Activated naive CD8-positive, alpha-beta T cell (primary cell): ENCODE results near the gene AIG1.

Experiments
- H3K27ac Mint-ChIP-seq: one replicate; pipeline ENCODE4 v1.8.0; 2021; ENCODE audit warnings: mixed read lengths
- H3K27me3 Mint-ChIP-seq: one replicate; pipeline ENCODE4 v1.8.0; 2021; ENCODE audit warnings: mixed read lengths
- H3K36me3 Mint-ChIP-seq: one replicate; pipeline ENCODE4 v1.8.0; 2021; ENCODE audit warnings: mixed read lengths
- H3K4me1 Mint-ChIP-seq: one replicate; pipeline ENCODE4 v1.8.0; 2021; ENCODE audit warnings: low read depth, mixed read lengths
- H3K4me3 Mint-ChIP-seq: one replicate; pipeline ENCODE4 v1.8.0; 2021; ENCODE audit warnings: mild to moderate bottlenecking, mixed read lengths
- H3K9me3 Mint-ChIP-seq: one replicate; pipeline ENCODE4 v1.8.0; 2021; ENCODE audit warnings: low read depth, mixed read lengths

AIG1 gene

DNA sequence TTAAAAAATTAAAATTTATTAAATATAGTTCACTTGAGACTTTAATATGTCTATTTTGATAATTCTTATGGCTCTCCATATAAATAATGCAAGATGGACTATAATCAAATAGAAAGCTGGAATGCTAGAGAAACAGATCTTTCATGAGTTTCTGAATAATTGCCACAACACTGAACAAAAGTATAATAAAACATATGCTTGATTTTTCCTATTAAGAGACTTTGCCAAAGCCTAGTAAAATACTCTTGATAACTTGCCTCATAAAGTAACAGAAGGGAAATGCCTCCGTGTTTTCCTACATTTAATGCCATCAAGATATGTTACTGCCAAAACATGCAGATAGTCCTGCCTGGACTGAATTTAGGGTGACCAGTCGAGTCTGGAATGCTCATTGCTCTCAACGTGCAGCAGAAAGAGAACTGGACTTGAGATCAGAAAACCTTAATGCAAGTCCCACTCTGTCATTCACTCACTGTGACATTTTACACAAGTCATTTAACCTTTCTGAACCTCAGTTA, 153.2 kb downstream of the AIG1 start:
- H3K9me3 Mint-ChIP-seq, result no peaks in the 10 kb centered on the region

DNA sequence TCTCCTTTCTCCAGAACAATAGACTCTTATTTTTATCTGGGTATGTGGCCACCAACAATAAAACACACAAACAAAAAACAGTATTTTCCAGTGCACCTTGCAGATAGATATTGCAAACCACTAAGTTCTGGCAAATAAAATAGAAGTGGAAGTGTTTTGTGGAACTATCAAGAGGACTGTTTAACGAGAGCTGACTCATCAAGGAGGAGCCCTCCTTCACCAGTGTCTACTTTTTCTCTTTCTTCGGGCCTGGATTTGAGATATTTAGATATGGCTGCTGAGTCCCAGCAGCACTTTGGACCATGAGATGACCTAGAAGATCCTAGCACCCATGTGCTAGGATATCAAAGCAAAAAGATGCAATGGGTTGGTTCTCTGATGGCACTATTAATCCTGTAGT, 154.7 kb downstream of the AIG1 start:
- Mint-ChIP-seq H3K4me1 (no peaks in the 10 kb centered on the region), H3K36me3 (peaks cover 5% of the 10 kb centered on the region), H3K9me3 (no peaks in the 10 kb centered on the region), H3K27ac (no peak overlapping the region), H3K4me3 (no peak overlapping the region), H3K27me3 (no peaks in the 10 kb centered on the region)

More for the DNA sequence above, 153.2 kb downstream of the AIG1 start:
- Mint-ChIP-seq H3K27ac (no peak overlapping the region), H3K4me3 (no peak overlapping the region), H3K36me3 (peaks cover 6% of the 10 kb centered on the region), H3K4me1 (no peaks in the 10 kb centered on the region), H3K27me3 (no peaks in the 10 kb centered on the region)

DNA sequence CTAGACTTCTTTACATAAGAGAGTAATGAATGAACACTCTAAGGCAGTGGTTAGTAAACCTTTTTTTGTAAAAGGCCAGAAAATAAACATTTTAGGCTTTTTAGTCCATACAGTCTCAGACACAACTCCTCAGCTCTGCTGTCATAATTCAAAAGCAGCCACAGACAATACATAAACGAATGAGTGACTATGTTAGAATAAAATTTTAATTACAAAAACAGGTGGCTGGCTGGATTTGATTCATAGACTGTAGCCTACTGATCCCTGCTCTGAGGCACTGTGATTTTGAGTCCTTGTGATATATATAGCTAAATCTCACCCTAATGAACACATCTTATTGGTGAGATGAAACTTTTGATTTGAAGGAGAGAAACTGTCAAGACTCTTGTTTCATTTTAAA, 155.1 kb downstream of the AIG1 start:
- no peaks in the 10 kb centered on the region for H3K4me1 Mint-ChIP-seq
- H3K27me3 Mint-ChIP-seq, result no peaks in the 10 kb centered on the region
- no peak overlapping the region for H3K4me3 Mint-ChIP-seq
- no peak overlapping the region for H3K27ac Mint-ChIP-seq
- peaks cover 5% of the 10 kb centered on the region for H3K36me3 Mint-ChIP-seq
- H3K9me3 Mint-ChIP-seq, result no peaks in the 10 kb centered on the region

DNA sequence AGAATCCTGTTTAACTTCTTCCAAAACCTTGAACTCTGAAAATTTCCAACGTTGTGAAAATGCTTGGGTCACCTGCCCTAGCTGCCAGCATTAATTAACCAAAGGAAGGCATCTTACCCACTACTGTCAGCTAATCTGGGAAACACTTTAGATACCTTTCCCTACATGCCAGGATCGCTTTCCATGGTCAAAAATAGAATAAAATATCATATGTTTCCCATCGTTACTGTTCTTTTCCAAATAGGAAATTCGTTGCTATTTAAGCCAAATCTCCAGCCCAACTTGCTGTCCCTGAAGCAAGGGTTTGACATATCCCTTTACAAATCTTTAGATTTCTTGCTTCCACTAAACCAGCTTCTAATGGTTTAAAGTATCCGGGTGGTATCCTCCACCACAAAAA, 157.5 kb downstream of the AIG1 start:
- Mint-ChIP-seq H3K27me3 (no peaks in the 10 kb centered on the region), H3K4me1 (no peaks in the 10 kb centered on the region), H3K36me3 (peaks cover 5% of the 10 kb centered on the region), H3K4me3 (no peak overlapping the region), H3K9me3 (no peaks in the 10 kb centered on the region), H3K27ac (no peak overlapping the region)

DNA sequence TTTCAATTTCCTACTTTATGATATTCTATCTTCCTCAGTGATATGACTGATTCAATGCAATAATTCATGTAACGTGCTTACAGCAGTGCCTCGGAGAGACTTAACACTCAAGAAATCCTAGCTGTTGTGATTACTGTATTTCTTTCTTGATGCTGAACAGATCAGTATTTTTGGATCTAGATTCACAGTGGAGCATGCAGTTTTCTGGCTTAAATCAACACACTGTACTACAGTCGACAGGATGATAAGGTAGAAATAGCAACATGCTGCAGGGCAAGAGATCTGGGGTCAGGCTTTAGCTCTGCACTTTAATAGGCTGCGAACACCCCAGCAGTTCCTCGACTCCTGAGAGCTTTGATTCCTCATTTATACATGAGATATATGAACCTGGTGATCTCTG, 161.0 kb downstream of the AIG1 start:
- Mint-ChIP-seq H3K4me1 (no peaks in the 10 kb centered on the region), H3K4me3 (no peak overlapping the region), H3K27ac (no peak overlapping the region), H3K36me3 (peaks cover 2% of the 10 kb centered on the region), H3K9me3 (no peaks in the 10 kb centered on the region), H3K27me3 (no peaks in the 10 kb centered on the region)

DNA sequence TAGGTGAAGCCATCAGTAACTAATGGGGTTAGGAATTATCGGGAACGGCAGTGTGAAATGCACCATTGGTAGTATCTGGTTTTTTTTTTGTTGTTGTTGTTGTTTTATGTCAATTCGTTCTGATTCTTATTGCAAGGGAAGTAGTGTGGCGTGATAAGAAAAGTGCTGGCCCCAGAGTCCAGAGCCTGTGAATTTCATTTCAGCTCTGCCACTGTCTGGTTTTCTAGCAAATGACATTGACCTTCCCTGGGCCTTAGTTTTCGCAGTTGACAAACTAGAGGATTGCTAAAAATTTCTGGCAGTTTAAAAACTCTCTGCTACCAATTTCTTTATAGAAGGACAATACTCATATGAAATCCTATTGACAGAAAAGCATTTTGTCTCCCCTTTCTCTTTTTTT, 161.6 kb downstream of the AIG1 start:
- H3K4me3 Mint-ChIP-seq, result no peak overlapping the region
- no peaks in the 10 kb centered on the region for H3K36me3 Mint-ChIP-seq
- no peaks in the 10 kb centered on the region for H3K4me1 Mint-ChIP-seq
- no peaks in the 10 kb centered on the region for H3K27me3 Mint-ChIP-seq
- no peaks in the 10 kb centered on the region for H3K9me3 Mint-ChIP-seq
- H3K27ac Mint-ChIP-seq, result no peak overlapping the region

DNA sequence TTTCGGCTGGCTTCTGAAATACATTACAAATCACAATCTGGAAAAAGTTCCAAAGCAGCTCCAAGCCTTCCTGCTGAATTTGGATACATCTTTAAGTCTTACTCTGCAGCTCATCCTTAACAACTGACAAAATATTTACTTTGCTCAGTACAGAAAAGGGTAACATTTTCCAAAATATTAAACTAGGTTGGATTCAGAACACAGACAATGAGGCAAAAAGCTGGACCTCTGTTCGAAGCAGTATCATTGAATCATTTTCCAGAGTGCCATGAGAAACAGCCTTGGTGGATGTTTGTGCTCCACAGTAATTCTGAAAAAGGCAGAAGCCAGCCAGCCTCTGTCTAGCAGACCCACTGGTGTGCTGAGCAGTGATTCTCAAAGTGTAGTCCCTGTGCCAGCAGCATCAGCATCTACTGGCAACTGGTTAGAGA, 162.1 kb downstream of the AIG1 start:
- H3K4me1 Mint-ChIP-seq, result no peaks in the 10 kb centered on the region
- H3K27me3 Mint-ChIP-seq, result no peaks in the 10 kb centered on the region
- no peaks in the 10 kb centered on the region for H3K9me3 Mint-ChIP-seq
- no peaks in the 10 kb centered on the region for H3K36me3 Mint-ChIP-seq
- H3K27ac Mint-ChIP-seq, result no peak overlapping the region
- no peak overlapping the region for H3K4me3 Mint-ChIP-seq

DNA sequence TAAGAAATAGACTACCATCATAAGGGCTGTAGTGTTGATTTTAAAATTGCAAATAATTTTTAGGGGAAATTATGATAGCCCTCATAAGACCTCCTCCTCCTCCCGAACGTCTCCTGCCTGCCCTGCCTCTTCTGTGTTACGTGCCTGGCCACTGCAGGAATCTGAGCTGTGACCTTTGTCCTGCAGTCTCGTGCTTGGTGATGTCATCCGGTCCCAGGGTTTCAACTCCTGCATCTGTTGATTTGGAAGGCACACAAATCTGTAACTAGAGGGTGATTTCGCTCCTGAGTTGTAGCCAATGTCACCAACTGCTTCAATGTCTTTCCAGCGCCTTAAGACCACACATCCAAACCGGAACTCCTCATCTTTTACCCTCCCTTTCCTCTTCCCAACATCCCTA, 163.2 kb downstream of the AIG1 start:
- H3K4me1 Mint-ChIP-seq, result no peaks in the 10 kb centered on the region
- H3K9me3 Mint-ChIP-seq, result no peaks in the 10 kb centered on the region
- peaks cover 7% of the 10 kb centered on the region for H3K36me3 Mint-ChIP-seq
- H3K4me3 Mint-ChIP-seq, result no peak overlapping the region
- no peaks in the 10 kb centered on the region for H3K27me3 Mint-ChIP-seq
- no peak overlapping the region for H3K27ac Mint-ChIP-seq

DNA sequence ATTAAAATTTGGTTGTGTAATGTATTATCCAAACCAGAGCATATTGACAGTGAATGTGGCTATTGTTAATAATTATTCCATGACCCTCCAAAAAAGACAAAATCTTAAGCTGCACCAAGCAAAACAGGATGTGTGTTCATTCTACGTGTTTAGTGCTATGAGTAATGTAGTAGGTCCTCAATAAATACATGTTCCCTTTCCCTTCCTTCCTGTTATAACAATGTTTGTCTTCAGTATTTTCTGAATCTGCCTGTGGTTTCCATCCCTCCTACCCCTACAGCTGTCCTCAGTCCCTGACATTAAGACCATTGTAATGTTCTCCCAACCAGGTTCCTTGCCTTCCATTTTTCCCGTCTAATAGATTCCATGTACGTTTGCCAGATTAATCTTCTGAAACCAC, 163.8 kb downstream of the AIG1 start:
- peaks cover 7% of the 10 kb centered on the region for H3K36me3 Mint-ChIP-seq
- H3K27ac Mint-ChIP-seq, result no peak overlapping the region
- H3K4me1 Mint-ChIP-seq, result no peaks in the 10 kb centered on the region
- no peaks in the 10 kb centered on the region for H3K9me3 Mint-ChIP-seq
- no peaks in the 10 kb centered on the region for H3K27me3 Mint-ChIP-seq
- H3K4me3 Mint-ChIP-seq, result no peak overlapping the region

DNA sequence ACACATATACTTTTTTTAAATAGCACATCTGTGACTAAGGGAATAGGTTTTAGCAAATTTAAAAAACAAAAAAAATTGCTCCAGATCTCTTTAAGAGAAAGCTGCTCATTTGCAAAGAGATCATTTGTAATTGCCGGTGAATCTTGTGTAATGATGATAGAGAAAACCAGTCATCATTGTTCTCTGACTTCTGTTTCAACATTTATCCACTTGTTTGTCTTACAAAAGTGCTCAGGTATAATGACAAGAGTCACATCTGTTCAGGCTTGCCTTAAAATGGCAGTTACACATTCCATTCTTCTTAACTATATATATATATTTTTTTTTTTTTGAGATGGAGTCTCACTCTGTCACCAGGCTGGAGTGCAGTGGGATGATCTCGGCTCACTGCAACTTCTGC, 165.2 kb downstream of the AIG1 start:
- Mint-ChIP-seq H3K4me3 (no peak overlapping the region), H3K36me3 (peaks cover 7% of the 10 kb centered on the region), H3K27ac (no peak overlapping the region), H3K4me1 (no peaks in the 10 kb centered on the region), H3K27me3 (no peaks in the 10 kb centered on the region), H3K9me3 (no peaks in the 10 kb centered on the region)

DNA sequence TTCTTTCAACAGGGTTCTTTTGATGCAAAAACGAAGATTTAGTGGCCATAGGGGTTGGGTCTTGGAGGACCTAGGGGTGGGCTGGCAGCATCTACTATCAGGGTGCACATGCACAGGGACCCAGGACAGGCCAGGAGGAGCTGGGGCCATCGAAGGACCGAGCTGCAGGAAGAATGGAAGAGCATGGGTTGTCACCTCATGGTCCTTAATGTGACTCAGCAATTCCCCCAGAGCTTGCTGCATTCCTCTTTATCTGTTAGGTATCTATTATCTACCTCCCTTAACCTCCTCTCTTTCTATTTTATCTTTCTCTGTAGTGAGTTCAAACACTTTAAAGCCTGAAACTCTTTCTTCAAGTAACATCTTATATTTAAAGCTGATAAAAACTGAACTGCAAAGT, 167.0 kb downstream of the AIG1 start:
- H3K27ac Mint-ChIP-seq, result no peak overlapping the region
- no peaks in the 10 kb centered on the region for H3K4me1 Mint-ChIP-seq
- H3K9me3 Mint-ChIP-seq, result no peaks in the 10 kb centered on the region
- H3K4me3 Mint-ChIP-seq, result no peak overlapping the region
- H3K27me3 Mint-ChIP-seq, result no peaks in the 10 kb centered on the region
- H3K36me3 Mint-ChIP-seq, result peaks cover 7% of the 10 kb centered on the region

DNA sequence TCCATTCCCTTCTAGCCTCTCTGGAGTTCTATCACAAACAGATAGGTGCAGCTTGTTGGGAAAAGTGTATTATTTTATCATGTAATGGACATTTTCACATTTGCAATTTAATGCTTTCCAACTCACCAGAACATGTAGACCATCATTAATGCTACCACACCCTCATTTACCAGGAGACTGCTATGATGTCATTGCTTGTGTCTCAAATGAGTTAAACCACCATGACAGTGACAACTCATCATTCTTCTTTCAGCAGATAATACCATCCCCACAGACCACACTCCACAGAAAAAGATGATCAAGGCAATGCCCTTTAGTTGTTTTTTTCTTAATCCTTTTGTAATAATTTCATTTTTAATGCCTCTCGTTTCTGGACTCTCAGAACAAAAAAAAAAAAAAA, 168.7 kb downstream of the AIG1 start:
- H3K27me3 Mint-ChIP-seq, result no peaks in the 10 kb centered on the region
- no peaks in the 10 kb centered on the region for H3K9me3 Mint-ChIP-seq
- peaks cover 7% of the 10 kb centered on the region for H3K36me3 Mint-ChIP-seq
- no peak overlapping the region for H3K4me3 Mint-ChIP-seq
- no peaks in the 10 kb centered on the region for H3K4me1 Mint-ChIP-seq
- no peak overlapping the region for H3K27ac Mint-ChIP-seq

DNA sequence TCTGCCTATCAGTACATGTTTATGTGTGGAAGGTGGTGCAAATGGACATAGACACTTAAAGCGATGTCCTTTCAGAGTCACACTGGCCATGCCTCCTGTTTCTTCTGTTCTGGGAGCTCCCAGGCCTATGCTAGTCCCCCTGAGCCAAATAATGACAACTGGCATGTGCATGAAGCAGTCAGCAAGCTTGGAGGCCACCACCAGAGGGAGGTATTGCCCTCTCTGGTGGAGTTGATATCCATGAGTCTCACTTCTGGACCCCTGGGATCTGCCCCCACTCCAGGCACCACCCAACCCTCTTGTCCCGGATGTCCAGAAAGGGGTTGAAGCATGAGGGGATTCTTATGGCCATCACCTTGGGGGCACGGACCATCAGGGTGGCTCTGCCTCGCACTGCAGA, 172.2 kb downstream of the AIG1 start:
- peaks cover 9% of the 10 kb centered on the region for H3K36me3 Mint-ChIP-seq
- H3K9me3 Mint-ChIP-seq, result no peaks in the 10 kb centered on the region
- H3K27ac Mint-ChIP-seq, result no peak overlapping the region
- no peak overlapping the region for H3K4me3 Mint-ChIP-seq
- no peaks in the 10 kb centered on the region for H3K27me3 Mint-ChIP-seq
- H3K4me1 Mint-ChIP-seq, result no peaks in the 10 kb centered on the region

DNA sequence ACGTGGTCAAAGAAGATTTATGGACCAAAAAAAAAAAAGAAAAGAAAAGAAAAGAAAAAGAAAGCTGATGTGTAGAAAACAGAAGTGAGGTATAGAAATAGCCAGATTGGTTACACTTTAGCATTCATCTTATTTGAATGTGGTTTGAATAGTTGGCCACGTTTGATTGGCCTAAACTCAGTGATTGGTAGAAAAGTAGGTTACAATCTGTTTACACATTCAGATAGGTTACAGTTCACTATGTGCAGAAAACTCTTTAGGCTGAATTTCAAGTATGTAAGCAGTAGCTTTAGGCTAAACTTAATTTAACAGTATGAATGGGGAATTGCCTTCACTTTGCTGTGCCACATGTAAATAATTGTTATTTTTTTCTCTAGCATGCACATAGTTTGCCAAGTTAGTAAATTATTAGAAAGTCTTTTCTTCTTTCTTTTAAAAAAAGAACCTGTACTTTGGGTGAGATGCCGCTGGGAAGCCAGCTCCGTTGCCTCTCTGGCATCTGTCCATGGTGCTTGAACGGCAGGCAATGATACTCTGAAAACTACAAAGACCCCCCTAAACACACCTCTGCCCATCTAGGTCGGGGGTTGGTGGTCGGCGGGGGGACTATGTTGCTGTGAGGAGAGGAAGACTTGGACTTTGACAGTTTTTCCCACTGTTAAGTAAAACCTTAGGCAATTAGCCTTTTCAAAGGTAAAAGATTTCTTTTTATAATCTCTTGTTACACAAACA, 173.0 kb downstream of the AIG1 start:
- H3K4me1 Mint-ChIP-seq, result no peaks in the 10 kb centered on the region
- no peak overlapping the region for H3K27ac Mint-ChIP-seq
- H3K9me3 Mint-ChIP-seq, result no peaks in the 10 kb centered on the region
- H3K36me3 Mint-ChIP-seq, result peaks cover 2% of the 10 kb centered on the region
- no peaks in the 10 kb centered on the region for H3K27me3 Mint-ChIP-seq
- H3K4me3 Mint-ChIP-seq, result no peak overlapping the region

DNA sequence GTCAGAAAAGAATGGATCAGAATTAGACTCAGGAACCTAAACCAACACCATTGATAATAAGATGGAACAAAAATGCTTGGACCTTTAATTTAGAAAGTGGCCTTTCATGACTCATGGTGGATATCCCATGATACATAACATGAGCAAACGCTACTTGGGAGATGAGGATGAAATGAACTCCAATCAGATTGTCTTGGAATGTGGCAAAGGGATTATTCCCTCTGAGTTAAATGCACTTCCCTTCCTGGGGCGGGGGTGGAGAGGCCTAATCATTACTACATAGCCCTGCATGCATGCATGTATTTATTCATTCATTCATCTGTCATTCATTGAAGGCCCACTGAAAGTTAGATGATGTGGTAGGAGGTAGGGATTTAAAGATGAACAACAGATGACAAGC, 174.0 kb downstream of the AIG1 start:
- H3K36me3 Mint-ChIP-seq, result peaks cover 6% of the 10 kb centered on the region
- H3K4me3 Mint-ChIP-seq, result no peak overlapping the region
- no peaks in the 10 kb centered on the region for H3K9me3 Mint-ChIP-seq
- H3K27ac Mint-ChIP-seq, result no peak overlapping the region
- H3K27me3 Mint-ChIP-seq, result no peaks in the 10 kb centered on the region
- no peaks in the 10 kb centered on the region for H3K4me1 Mint-ChIP-seq

DNA sequence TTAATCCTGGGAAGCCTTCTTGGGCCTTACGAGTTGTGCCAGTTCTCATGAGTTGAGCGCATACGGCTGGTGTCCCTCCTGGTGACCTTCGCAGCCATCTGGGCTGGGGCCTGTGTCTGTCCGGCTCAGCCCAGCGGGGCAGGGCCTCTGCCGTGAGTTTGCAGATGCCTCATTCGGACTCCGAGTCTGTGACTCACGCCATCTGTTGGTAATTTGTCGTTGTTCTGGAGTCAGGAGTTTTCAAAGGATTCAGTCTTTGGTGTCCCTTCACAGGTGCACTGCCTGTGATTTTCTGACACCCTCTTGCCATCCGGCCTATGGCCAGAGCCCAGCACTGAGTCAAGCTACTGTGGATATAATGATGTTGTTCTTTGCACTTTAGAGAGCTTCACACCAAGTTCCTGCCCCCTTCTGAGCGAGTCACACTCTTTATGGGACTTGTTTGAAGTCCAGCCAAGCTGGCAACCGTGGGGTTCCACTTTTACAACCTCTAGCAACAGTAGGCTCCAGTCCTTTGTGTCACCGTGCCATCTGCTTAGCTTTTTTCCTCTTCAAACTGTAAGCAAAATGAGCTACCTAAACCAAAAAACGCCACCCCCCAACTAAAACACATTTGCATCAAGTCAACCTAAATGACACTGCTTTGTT, 175.6 kb downstream of the AIG1 start:
- no peaks in the 10 kb centered on the region for H3K4me1 Mint-ChIP-seq
- H3K9me3 Mint-ChIP-seq, result no peaks in the 10 kb centered on the region
- no peak overlapping the region for H3K27ac Mint-ChIP-seq
- peaks cover 6% of the 10 kb centered on the region for H3K36me3 Mint-ChIP-seq
- H3K27me3 Mint-ChIP-seq, result no peaks in the 10 kb centered on the region
- no peak overlapping the region for H3K4me3 Mint-ChIP-seq
